Neural progenitor cell (in vitro differentiated cells): Measurements from ENCODE around the gene KEL. TPM values are rescaled to one million over a fixed set of nuclear protein-coding genes. Genes with fewer than 3 reads are reported as not detected.

Experiments
- DNase-seq: peaks from one replicate; pipeline ENCODE4 v3.0.0-alpha.2; 2016; ENCODE audit warnings: low spot score
- H2AFZ ChIP-seq: fragments of 200-600 bp; sonication (generic); replicated peaks from 2 replicates; pipeline ENCODE4 v1.6.1; 2016; ENCODE audit warnings: antibody characterized with exemption
- H3F3A ChIP-seq: fragments of 200-600 bp; sonication (generic); 2 replicates; pipeline ENCODE4 v1.6.1; 2016; ENCODE audit warnings: antibody characterized with exemption, low read depth
- H3K27ac ChIP-seq: fragments of 200-600 bp; sonication (generic); 2 replicates; pipeline ENCODE4 v1.5.1; 2016; ENCODE audit warnings: mild to moderate bottlenecking
- H3K27me3 ChIP-seq: fragments of 200-600 bp; sonication (generic); 2 replicates; pipeline ENCODE4 v1.6.1; 2016; ENCODE audit warnings: mild to moderate bottlenecking, moderate library complexity
- H3K36me3 ChIP-seq: fragments of 200-600 bp; sonication (generic); 2 replicates; pipeline ENCODE4 v1.5.1; 2016
- H3K4me1 ChIP-seq: fragments of 200-600 bp; sonication (generic); 2 replicates; pipeline ENCODE4 v1.6.1; 2016; ENCODE audit warnings: mixed run types
- H3K4me2 ChIP-seq: fragments of 200-600 bp; sonication (generic); 2 replicates; pipeline ENCODE4 v1.6.1; 2016
- H3K4me3 ChIP-seq: fragments of 200-600 bp; sonication (generic); 2 replicates; pipeline ENCODE4 v1.5.1; 2016
- H3K79me2 ChIP-seq: fragments of 200-600 bp; sonication (generic); 2 replicates; pipeline ENCODE4 v1.6.1; 2016; ENCODE audit warnings: low read depth
- H3K9ac ChIP-seq: fragments of 200-600 bp; sonication (generic); 2 replicates; pipeline ENCODE4 v1.6.1; 2016
- H3K9me3 ChIP-seq: fragments of 200-600 bp; sonication (generic); 2 replicates; pipeline ENCODE4 v1.5.1; 2016; ENCODE audit warnings: low read depth
- H4K20me1 ChIP-seq: fragments of 200-600 bp; sonication (generic); 2 replicates; pipeline ENCODE4 v1.6.1; 2016; ENCODE audit warnings: low read depth
- H3K27ac Mint-ChIP-seq: 3 replicates; pipeline ENCODE4 v1.8.0; 2021; ENCODE audit warnings: mixed read lengths
- H3K27me3 Mint-ChIP-seq: 2 replicates; pipeline ENCODE4 v1.8.0; 2022; ENCODE audit warnings: low read depth, mild to moderate bottlenecking, inconsistent platforms, moderate library complexity, mixed read lengths; ENCODE audit not compliant: insufficient read depth
- H3K36me3 Mint-ChIP-seq: 3 replicates; pipeline ENCODE4 v1.8.0; 2021; ENCODE audit warnings: mixed read lengths
- H3K4me1 Mint-ChIP-seq: 3 replicates; pipeline ENCODE4 v1.8.0; 2021; ENCODE audit warnings: mixed read lengths
- H3K4me3 Mint-ChIP-seq: 3 replicates; pipeline ENCODE4 v1.8.0; 2021; ENCODE audit warnings: mild to moderate bottlenecking, moderate library complexity, mixed read lengths
- H3K9me3 Mint-ChIP-seq: 3 replicates; pipeline ENCODE4 v1.8.0; 2020; ENCODE audit warnings: mixed read lengths
- EZH2 ChIP-seq: fragments of 200-600 bp; sonication (generic); IDR thresholded peaks from 2 replicates; pipeline ENCODE4 v1.6.1; 2017; ENCODE audit warnings: antibody characterized with exemption, mild to moderate bottlenecking, moderate library complexity
- EZH2phosphoT487 ChIP-seq: fragments of 200-600 bp; sonication (generic); IDR thresholded peaks from 2 replicates; pipeline ENCODE4 v1.6.1; 2017; ENCODE audit warnings: antibody characterized with exemption
- total RNA-seq: library from RNA; depleted of rRNA; stranded (reverse); fragments of >200 nt; gene quantifications from 2 replicates; pipeline ENCODE4 v1.2.3, GENCODE V29; 2015; ENCODE audit warnings: low replicate concordance
- TF ChIP-seq, protein P1 (sequence below): fragments of 200-600 bp; sonication (generic); IDR thresholded peaks from 2 replicates; pipeline ENCODE4 v1.5.1; 2017; ENCODE audit warnings: antibody characterized with exemption, mild to moderate bottlenecking

The KEL gene
- total RNA-seq, 1 donor from 2014 or later, result not detected

DNA sequence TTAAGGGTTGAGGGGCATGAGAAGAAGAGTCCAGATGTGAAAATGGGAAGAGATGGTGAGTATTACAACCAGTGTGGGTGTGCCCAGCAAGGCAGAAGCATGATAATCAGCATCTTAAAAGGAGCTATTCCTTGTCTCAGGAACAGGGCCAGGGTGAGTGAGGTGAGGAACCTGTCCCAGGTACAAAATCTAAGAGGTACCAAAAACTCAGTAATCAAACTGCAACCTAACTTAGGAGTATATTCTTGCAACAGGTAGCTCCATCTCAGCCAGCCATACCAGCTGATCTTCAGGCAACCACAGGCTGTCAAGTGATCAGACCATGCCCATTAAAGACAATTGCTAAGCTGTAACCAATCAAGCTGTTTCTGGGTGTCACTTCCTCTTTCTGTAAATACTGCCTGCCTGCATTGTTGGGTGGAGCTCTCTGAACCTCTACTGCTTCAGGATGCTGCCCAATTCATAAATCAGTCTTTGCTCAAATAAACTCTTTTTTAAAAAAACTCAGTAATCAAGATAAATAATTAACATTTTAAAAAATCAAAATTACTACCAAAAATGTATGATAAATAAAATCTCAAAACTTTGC is 7.4 kb downstream of the KEL start:
- Histone ChIP-seq H4K20me1 (no peaks in the 10 kb centered on the region), H3K9ac (no peak overlapping the region), H3F3A (no peaks in the 10 kb centered on the region), H3K36me3 (no peaks in the 10 kb centered on the region), H3K27ac (no peak overlapping the region), H3K4me2 (no peak overlapping the region), H3K4me3 (no peak overlapping the region), H3K79me2 (no peaks in the 10 kb centered on the region), H3K9me3 (no peaks in the 10 kb centered on the region), H3K27me3 (no peaks in the 10 kb centered on the region), H3K4me1 (no peaks in the 10 kb centered on the region), H2AFZ (no peak overlapping the region)
- DNase-seq, result no peak
- TF ChIP-seq, protein P1, sequence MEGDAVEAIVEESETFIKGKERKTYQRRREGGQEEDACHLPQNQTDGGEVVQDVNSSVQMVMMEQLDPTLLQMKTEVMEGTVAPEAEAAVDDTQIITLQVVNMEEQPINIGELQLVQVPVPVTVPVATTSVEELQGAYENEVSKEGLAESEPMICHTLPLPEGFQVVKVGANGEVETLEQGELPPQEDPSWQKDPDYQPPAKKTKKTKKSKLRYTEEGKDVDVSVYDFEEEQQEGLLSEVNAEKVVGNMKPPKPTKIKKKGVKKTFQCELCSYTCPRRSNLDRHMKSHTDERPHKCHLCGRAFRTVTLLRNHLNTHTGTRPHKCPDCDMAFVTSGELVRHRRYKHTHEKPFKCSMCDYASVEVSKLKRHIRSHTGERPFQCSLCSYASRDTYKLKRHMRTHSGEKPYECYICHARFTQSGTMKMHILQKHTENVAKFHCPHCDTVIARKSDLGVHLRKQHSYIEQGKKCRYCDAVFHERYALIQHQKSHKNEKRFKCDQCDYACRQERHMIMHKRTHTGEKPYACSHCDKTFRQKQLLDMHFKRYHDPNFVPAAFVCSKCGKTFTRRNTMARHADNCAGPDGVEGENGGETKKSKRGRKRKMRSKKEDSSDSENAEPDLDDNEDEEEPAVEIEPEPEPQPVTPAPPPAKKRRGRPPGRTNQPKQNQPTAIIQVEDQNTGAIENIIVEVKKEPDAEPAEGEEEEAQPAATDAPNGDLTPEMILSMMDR, result no peak
- TF ChIP-seq EZH2 (no peak), EZH2phosphoT487 (no peak)
- Mint-ChIP-seq H3K27me3 (peaks cover 2% of the 10 kb centered on the region), H3K9me3 (peaks cover 5% of the 10 kb centered on the region), H3K4me3 (no peak overlapping the region), H3K27ac (no peak overlapping the region), H3K4me1 (no peaks in the 10 kb centered on the region), H3K36me3 (no peaks in the 10 kb centered on the region)

DNA sequence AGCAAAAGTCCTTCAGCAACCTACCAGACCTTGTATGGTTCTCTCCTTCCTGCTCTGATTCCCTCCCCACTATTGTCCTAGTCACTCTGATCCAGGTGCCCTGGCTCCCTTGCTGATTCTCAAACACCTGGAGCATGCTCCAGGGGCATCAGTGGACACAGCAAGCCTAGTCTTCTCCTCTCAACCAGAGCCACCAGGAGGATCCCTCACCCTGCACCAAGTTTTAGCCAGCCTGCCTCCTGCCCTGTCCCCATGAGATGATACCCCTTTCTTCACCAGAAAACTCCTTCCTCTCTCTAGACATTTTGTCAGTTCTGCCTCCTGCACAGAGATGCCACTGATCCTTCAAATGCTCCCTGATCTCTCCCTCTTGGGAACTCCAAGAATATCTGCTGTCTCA is 11.9 kb downstream of the KEL start:
- no peak overlapping the region for H3K9ac ChIP-seq
- no peak overlapping the region for H3K27ac ChIP-seq
- H3K27me3 ChIP-seq, result no peaks in the 10 kb centered on the region
- H3K4me3 ChIP-seq, result no peak overlapping the region
- H2AFZ ChIP-seq, result no peak overlapping the region
- Mint-ChIP-seq H3K36me3 (no peaks in the 10 kb centered on the region), H3K9me3 (peaks cover 3% of the 10 kb centered on the region), H3K4me3 (no peak overlapping the region), H3K4me1 (no peaks in the 10 kb centered on the region), H3K27ac (no peak overlapping the region), H3K27me3 (no peaks in the 10 kb centered on the region)
- H3K4me1 ChIP-seq, result no peaks in the 10 kb centered on the region
- H3K4me2 ChIP-seq, result no peak overlapping the region
- no peaks in the 10 kb centered on the region for H3K36me3 ChIP-seq
- H3K79me2 ChIP-seq, result no peaks in the 10 kb centered on the region
- no peaks in the 10 kb centered on the region for H3F3A ChIP-seq
- no peak for TF ChIP-seq EZH2
- TF ChIP-seq, protein P1, result no peak
- TF ChIP-seq EZH2phosphoT487, result no peak
- no peaks in the 10 kb centered on the region for H4K20me1 ChIP-seq
- DNase-seq, result no peak
- H3K9me3 ChIP-seq, result no peaks in the 10 kb centered on the region

DNA sequence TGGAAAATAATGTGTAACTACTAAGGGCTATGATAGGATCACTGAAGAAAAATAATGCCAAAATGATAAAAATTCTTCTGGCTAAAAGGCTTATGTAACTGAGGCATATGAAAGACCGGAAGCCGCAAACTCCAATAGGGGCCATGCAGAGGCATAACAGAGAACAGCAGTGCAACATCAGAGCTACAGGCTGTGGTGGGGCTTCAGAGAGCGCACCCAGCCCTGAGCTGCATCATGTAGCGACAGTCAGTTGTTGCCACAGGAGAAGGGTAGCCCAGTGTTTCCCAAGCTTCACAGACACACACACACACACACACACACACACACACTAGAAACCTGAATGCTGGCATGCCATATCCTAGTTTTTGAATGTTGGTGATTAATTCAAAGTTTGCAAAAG is 13.6 kb downstream of the KEL start:
- Mint-ChIP-seq H3K4me3 (no peak overlapping the region), H3K4me1 (no peaks in the 10 kb centered on the region), H3K27me3 (no peaks in the 10 kb centered on the region), H3K9me3 (no peaks in the 10 kb centered on the region), H3K27ac (no peak overlapping the region), H3K36me3 (no peaks in the 10 kb centered on the region)
- Histone ChIP-seq H2AFZ (no peak overlapping the region), H3K27ac (no peak overlapping the region), H4K20me1 (no peaks in the 10 kb centered on the region), H3K27me3 (no peaks in the 10 kb centered on the region), H3K4me2 (no peak overlapping the region), H3K4me3 (no peak overlapping the region), H3K4me1 (no peaks in the 10 kb centered on the region), H3K9ac (no peak overlapping the region), H3F3A (no peaks in the 10 kb centered on the region), H3K36me3 (no peaks in the 10 kb centered on the region), H3K9me3 (no peaks in the 10 kb centered on the region), H3K79me2 (no peaks in the 10 kb centered on the region)
- DNase-seq, result no peak
- TF ChIP-seq EZH2 (no peak), EZH2phosphoT487 (no peak)
- TF ChIP-seq, protein P1, result no peak
